Measurements from ENCODE around the gene CFAP90.

GRCh38 chr5:7781899-7782298, 69.0 kb downstream of the CFAP90 start:
- no peak for TF ChIP-seq CTCF (IDR thresholded peaks at IDR 0.05)
- TF ChIP-seq POLR2A (IDR thresholded peaks at IDR 0.05) = no peak

All from Peyer's patch (tissue), 4 donors.